A549 (cell line): ENCODE data around the gene KCNQ1.

Source experiments
- ATOH8 ChIP-seq: fragments of 250-450 bp; sonication (Bioruptor Pico); IDR thresholded peaks from 2 replicates; pipeline ENCODE4 v1.5.0; 2020; ENCODE audit warnings: low read depth, mild to moderate bottlenecking, moderate library complexity
- BHLHE40 ChIP-seq: IDR thresholded peaks from 2 replicates; pipeline ENCODE4 v1.6.1; 2012; ENCODE audit warnings: low read depth, low read length, inconsistent platforms
- CHD4 ChIP-seq: fragments of 200-600 bp; sonication (generic); IDR thresholded peaks from 2 replicates; pipeline ENCODE4 v1.6.1; 2016; ENCODE audit warnings: antibody characterized with exemption, mild to moderate bottlenecking, borderline replicate concordance
- CTCF ChIP-seq: fragments of >200 bp; sonication (Bioruptor Twin); formaldehyde crosslinking; IDR thresholded peaks from 3 replicates; pipeline ENCODE4 v1.5.1; 2016
- FOSB ChIP-seq: fragments of 250-450 bp; sonication (Bioruptor Pico); IDR thresholded peaks from 2 replicates; pipeline ENCODE4 v1.5.0; 2020; ENCODE audit warnings: mild to moderate bottlenecking, moderate library complexity
- KDM1A ChIP-seq: fragments of 200-600 bp; sonication (generic); IDR thresholded peaks from 2 replicates; pipeline ENCODE4 v1.6.1; 2016; ENCODE audit warnings: low read depth, mild to moderate bottlenecking
- MAFK ChIP-seq: fragments of 450-650 bp; IDR thresholded peaks from 2 replicates; pipeline ENCODE4 v1.6.1; 2014; ENCODE audit not compliant: partially characterized antibody
- POLR2A ChIP-seq: IDR thresholded peaks from 2 replicates; pipeline ENCODE4 v1.6.1; 2012; ENCODE audit warnings: mild to moderate bottlenecking, low read length
- RAD21 ChIP-seq, 2 experiments: fragments of >200 bp in 1 of 2; sonication (Bioruptor Twin) in 1 of 2; formaldehyde crosslinking in 1 of 2; IDR thresholded peaks in 1 of 2; conservative IDR thresholded peaks in 1 of 2; 2 replicates in 1 of 2; 3 replicates in 1 of 2; pipeline ENCODE4 v1.6.1; 2012 to 2018; ENCODE audit warnings: inconsistent platforms in 1 of 2

GRCh38 chr11:2531987-2532703, 87.3 kb downstream of the KCNQ1 start:
- TF ChIP-seq KDM1A (no peak), POLR2A (no peak), CTCF (no peak), MAFK (no peak), CHD4 (no peak), FOSB (CRISPR knock-in tag) (no peak), RAD21 (conservative IDR thresholded peaks at IDR 0.05 in 1 of 2, IDR thresholded peaks at IDR 0.05 in 1 of 2) (no peak), BHLHE40 (no peak), ATOH8 (CRISPR knock-in tag) (no peak)
